HL-60 (cell line): ENCODE results near the gene GIPR.

ENCODE experiments used
- DNase-seq, 2 experiments: peaks; one replicate each; pipeline ENCODE4 v3.0.0-alpha.2; 2010 to 2020; ENCODE audit warnings: low read depth in 1 of 2, low spot score in 1 of 2
- H3K27ac ChIP-seq: fragments of 250-450 bp; sonication (Bioruptor Pico); replicated peaks from 2 replicates; pipeline ENCODE4 v1.5.1; 2020; ENCODE audit warnings: mild to moderate bottlenecking, moderate library complexity
- H3K27me3 ChIP-seq: fragments of 250-450 bp; sonication (Bioruptor Pico); 2 replicates; pipeline ENCODE4 v1.5.1; 2021; ENCODE audit warnings: mild to moderate bottlenecking, moderate library complexity; ENCODE audit not compliant: insufficient read depth, poor library complexity, severe bottlenecking
- H3K4me3 ChIP-seq: replicated peaks from 2 replicates; pipeline ENCODE4 v1.5.1; 2011; ENCODE audit warnings: mild to moderate bottlenecking, control low read depth, low read length; ENCODE audit not compliant: insufficient read depth
- CTCF ChIP-seq: IDR thresholded peaks from one replicate; pipeline ENCODE4 v1.5.1; 2011; ENCODE audit warnings: low read length, control low read depth, inconsistent platforms; ENCODE audit not compliant: insufficient read depth
- GABPA ChIP-seq: IDR thresholded peaks from 2 replicates; pipeline ENCODE4 v1.6.1; 2012; ENCODE audit warnings: low read depth
- POLR2AphosphoS5 ChIP-seq: IDR thresholded peaks from 2 replicates; pipeline ENCODE4 v1.6.1; 2012; ENCODE audit warnings: low read depth
- REST ChIP-seq: IDR thresholded peaks from 2 replicates; pipeline ENCODE4 v1.6.1; 2012; ENCODE audit warnings: low read depth; ENCODE audit not compliant: insufficient replicate concordance
- SPI1 ChIP-seq: IDR thresholded peaks from 2 replicates; pipeline ENCODE4 v1.6.1; 2012; ENCODE audit warnings: low read depth, mild to moderate bottlenecking, borderline replicate concordance

Gene GIPR

GRCh38 chr19:45670670-45671453, 2.8 kb downstream of the GIPR start:
- H3K27me3 ChIP-seq: peaks cover 17% of the 10 kb centered on the region
- peak in 1 of 2 experiments; percentile 43 for DNase-seq
- no peak for TF ChIP-seq SPI1
- TF ChIP-seq CTCF: no peak
- H3K27ac ChIP-seq: no peak overlapping the region
- H3K4me3 ChIP-seq: no peak overlapping the region

GRCh38 chr19:45674946-45675345, 6.9 kb downstream of the GIPR start:
- H3K27me3 ChIP-seq: peaks cover 14% of the 10 kb centered on the region
- TF ChIP-seq GABPA (no peak), REST (no peak), POLR2AphosphoS5 (no peak), SPI1 (no peak), CTCF (no peak)
- no peak overlapping the region for H3K4me3 ChIP-seq
- H3K27ac ChIP-seq: no peak overlapping the region
- no peak for DNase-seq

- no peak overlapping the region for H3K27ac ChIP-seq
- no peak for DNase-seq
- TF ChIP-seq GABPA: no peak
- no peak for TF ChIP-seq SPI1
- TF ChIP-seq REST: no peak
- no peak for TF ChIP-seq POLR2AphosphoS5
- TF ChIP-seq CTCF: no peak
- no peak overlapping the region for H3K4me3 ChIP-seq
- peaks cover 5% of the 10 kb centered on the region for H3K27me3 ChIP-seq
These were observed 8.8 kb downstream of the GIPR start for GRCh38 chr19:45676851-45677263.
